ENCODE data around the gene CALN1. TPM values are rescaled to one million over a fixed set of nuclear protein-coding genes. Genes with fewer than 3 reads are reported as not detected.

The CALN1 gene
- polyA plus RNA-seq, 3 donors, result under 0.01 TPM; not detected in 2

DNA sequence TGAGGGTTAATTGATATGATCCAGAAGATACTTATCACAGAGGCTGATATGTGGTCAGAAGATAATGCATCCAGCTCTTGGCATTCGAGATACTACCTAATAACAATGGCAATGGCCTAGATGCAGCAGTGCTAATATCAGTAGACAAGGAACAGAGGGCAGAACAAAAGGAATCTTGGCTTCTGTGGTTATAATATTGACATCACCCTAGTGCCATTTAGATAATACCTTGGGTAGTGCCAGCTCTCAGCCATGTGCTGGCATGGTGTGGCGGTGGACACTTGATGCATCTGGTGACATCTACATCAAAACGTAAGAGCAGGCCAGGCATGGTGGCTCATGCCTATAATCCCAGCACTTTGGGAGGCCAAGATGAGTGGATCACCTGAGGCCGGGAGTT lies 101.8 kb downstream of the CALN1 start:
- no peak overlapping the region for H2AFZ ChIP-seq (ENCODE audit: insufficient read depth, low read depth, low read length, poor library complexity, severe bottlenecking)
- no peak overlapping the region for H3K9ac ChIP-seq (ENCODE audit: insufficient read depth, low read length, poor library complexity, severe bottlenecking)
- 100% methylated on average over 2 of the region's 4 CpGs for WGBS (ENCODE audit: insufficient coverage)
- H3K9me3 ChIP-seq (replicated peaks in 1 of 2; ENCODE audit: control insufficient read depth in 1 of 2, insufficient read depth in 1 of 2, low read length in 2 of 2), result no peaks in the 10 kb centered on the region
- H4K20me1 ChIP-seq (ENCODE audit: insufficient read depth, low read length), result no peaks in the 10 kb centered on the region
- Mint-ChIP-seq H3K4me1 (no peaks in the 10 kb centered on the region), H3K27ac (no peak overlapping the region), H3K4me3 (no peak overlapping the region), H3K27me3 (ENCODE audit: low read depth in 3 of 3) (peaks cover 0 to 2% (median 0%) of the 10 kb centered on the region in 3 donors), H3K9me3 (no peaks in the 10 kb centered on the region), H3K36me3 (no peaks in the 10 kb centered on the region)
- intact Hi-C loops (cut with micrococcal nuclease), result no loop called here
- H3K4me2 ChIP-seq (replicated peaks; ENCODE audit: extremely low read depth, low read length, poor library complexity, severe bottlenecking), result no peak overlapping the region
- no peak for DNase-seq
- H3K4me3 ChIP-seq (replicated peaks in 1 of 3; ENCODE audit: low read depth in 2 of 3, low read length in 3 of 3), result no peak overlapping the region
- no peak overlapping the region for H3K27ac ChIP-seq (ENCODE audit: low read depth in 1 of 2, low read length in 2 of 2)
- H3K79me2 ChIP-seq (ENCODE audit: insufficient read depth, low read length), result no peaks in the 10 kb centered on the region
- TF ChIP-seq, protein P1, sequence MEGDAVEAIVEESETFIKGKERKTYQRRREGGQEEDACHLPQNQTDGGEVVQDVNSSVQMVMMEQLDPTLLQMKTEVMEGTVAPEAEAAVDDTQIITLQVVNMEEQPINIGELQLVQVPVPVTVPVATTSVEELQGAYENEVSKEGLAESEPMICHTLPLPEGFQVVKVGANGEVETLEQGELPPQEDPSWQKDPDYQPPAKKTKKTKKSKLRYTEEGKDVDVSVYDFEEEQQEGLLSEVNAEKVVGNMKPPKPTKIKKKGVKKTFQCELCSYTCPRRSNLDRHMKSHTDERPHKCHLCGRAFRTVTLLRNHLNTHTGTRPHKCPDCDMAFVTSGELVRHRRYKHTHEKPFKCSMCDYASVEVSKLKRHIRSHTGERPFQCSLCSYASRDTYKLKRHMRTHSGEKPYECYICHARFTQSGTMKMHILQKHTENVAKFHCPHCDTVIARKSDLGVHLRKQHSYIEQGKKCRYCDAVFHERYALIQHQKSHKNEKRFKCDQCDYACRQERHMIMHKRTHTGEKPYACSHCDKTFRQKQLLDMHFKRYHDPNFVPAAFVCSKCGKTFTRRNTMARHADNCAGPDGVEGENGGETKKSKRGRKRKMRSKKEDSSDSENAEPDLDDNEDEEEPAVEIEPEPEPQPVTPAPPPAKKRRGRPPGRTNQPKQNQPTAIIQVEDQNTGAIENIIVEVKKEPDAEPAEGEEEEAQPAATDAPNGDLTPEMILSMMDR (IDR thresholded peaks at IDR 0.05), result no peak
- H3K27me3 ChIP-seq (ENCODE audit: control insufficient read depth in 2 of 2, insufficient read depth in 2 of 2, low read length in 2 of 2), result no peaks in the 10 kb centered on the region
- H3K4me1 ChIP-seq (ENCODE audit: control insufficient read depth in 1 of 2, insufficient read depth in 2 of 2, low read length in 2 of 2), result no peaks in the 10 kb centered on the region
- H3K36me3 ChIP-seq (replicated peaks in 1 of 2; ENCODE audit: control insufficient read depth in 1 of 2, insufficient read depth in 2 of 2, low read length in 2 of 2), result no peaks in the 10 kb centered on the region

DNA sequence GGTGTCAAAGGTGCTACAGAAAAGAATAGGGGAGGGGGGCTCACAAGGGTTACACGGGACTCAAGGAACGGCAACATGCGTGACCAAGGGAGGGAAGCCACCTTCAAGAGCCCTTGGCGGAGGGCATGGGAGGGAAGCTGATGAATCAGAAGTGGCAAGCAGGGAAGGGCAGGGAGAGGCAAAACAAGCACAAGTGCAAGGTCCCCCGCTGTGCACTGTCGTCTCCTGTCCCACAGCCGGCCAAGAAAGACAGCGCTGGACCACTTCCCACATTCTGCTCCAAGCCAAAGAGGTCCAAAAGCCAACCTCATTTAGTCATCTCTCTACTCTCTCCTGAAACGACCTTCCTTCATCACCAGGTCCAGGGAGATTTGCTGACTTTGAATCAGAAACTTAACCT lies 102.7 kb downstream of the CALN1 start:
- H3K27ac ChIP-seq (ENCODE audit: low read depth in 1 of 2, low read length in 2 of 2), result no peak overlapping the region
- intact Hi-C loops (cut with micrococcal nuclease), result no loop called here
- no peak overlapping the region for H3K4me3 Mint-ChIP-seq
- WGBS (ENCODE audit: insufficient coverage), result 94% methylated on average over 6 of the region's 9 CpGs
- no peaks in the 10 kb centered on the region for H3K36me3 ChIP-seq (replicated peaks in 1 of 2; ENCODE audit: control insufficient read depth in 1 of 2, insufficient read depth in 2 of 2, low read length in 2 of 2)
- TF ChIP-seq, protein P1 (IDR thresholded peaks at IDR 0.05), result no peak
- no peaks in the 10 kb centered on the region for H4K20me1 ChIP-seq (ENCODE audit: insufficient read depth, low read length)
- H3K9me3 Mint-ChIP-seq, result no peaks in the 10 kb centered on the region
- no peak overlapping the region for H2AFZ ChIP-seq (ENCODE audit: insufficient read depth, low read depth, low read length, poor library complexity, severe bottlenecking)
- H3K4me2 ChIP-seq (replicated peaks; ENCODE audit: extremely low read depth, low read length, poor library complexity, severe bottlenecking), result no peak overlapping the region
- no peak overlapping the region for H3K4me3 ChIP-seq (replicated peaks in 1 of 3; ENCODE audit: low read depth in 2 of 3, low read length in 3 of 3)
- H3K4me1 ChIP-seq (ENCODE audit: control insufficient read depth in 1 of 2, insufficient read depth in 2 of 2, low read length in 2 of 2), result no peaks in the 10 kb centered on the region
- DNase-seq, result no peak
- H3K9ac ChIP-seq (ENCODE audit: insufficient read depth, low read length, poor library complexity, severe bottlenecking), result no peak overlapping the region
- H3K27me3 Mint-ChIP-seq (ENCODE audit: low read depth in 3 of 3), result peaks cover 0 to 2% (median 0%) of the 10 kb centered on the region in 3 donors
- no peaks in the 10 kb centered on the region for H3K36me3 Mint-ChIP-seq
- H3K4me1 Mint-ChIP-seq, result no peaks in the 10 kb centered on the region
- no peaks in the 10 kb centered on the region for H3K9me3 ChIP-seq (replicated peaks in 1 of 2; ENCODE audit: control insufficient read depth in 1 of 2, insufficient read depth in 1 of 2, low read length in 2 of 2)
- no peaks in the 10 kb centered on the region for H3K27me3 ChIP-seq (ENCODE audit: control insufficient read depth in 2 of 2, insufficient read depth in 2 of 2, low read length in 2 of 2)
- no peaks in the 10 kb centered on the region for H3K79me2 ChIP-seq (ENCODE audit: insufficient read depth, low read length)
- no peak overlapping the region for H3K27ac Mint-ChIP-seq

Data from CD14-positive monocyte (primary cell).